Renal pelvis (tissue), 12 donors: Measurements from ENCODE around the gene YTHDF1. TPM values are rescaled to one million over a fixed set of nuclear protein-coding genes. Genes with fewer than 3 reads are reported as not detected.
A peak's percentile ranks its signal among the peaks of the same experiment; 100 is the strongest.

ENCODE experiments used
- DNase-seq: peaks from one replicate; pipeline ENCODE4 v3.0.0-alpha.2; 2013
- long read RNA-seq, 16 experiments: transcript quantifications; one replicate each; lab custom pipeline, GENCODE V29; 2026
- polyA plus RNA-seq, 3 donors: library from polyadenylated mRNA; unstranded; fragments of 120-200 nt; gene quantifications; one replicate each; pipeline ENCODE4 v1.2.1, GENCODE V29; 2013; ENCODE audit not compliant: insufficient read length in 3 of 3

The YTHDF1 gene
- 10 to 100 TPM; 42.7 to 44.6 (median 44.4) TPM for polyA plus RNA-seq
- long read RNA-seq, donor 1, transcript YTHDF1-202 (5 exons, 3,301 nt), result major isoform, 6 of 100 reads
- long read RNA-seq, donor 1, partial matches to known transcripts, result 93 of 100 reads
- long read RNA-seq, donor 1, other reads (novel, unspliced or antisense), result 0 of 100 reads
- long read RNA-seq, donor 2, transcript YTHDF1-202 (5 exons, 3,301 nt), result major isoform, 12 of 12 reads
- long read RNA-seq, donor 2, partial matches to known transcripts, result 0 of 12 reads
- long read RNA-seq, donor 2, other reads (novel, unspliced or antisense), result 0 of 12 reads
- long read RNA-seq, donor 3, partial matches to known transcripts, result 7 of 11 reads
- long read RNA-seq, donor 3, other reads (novel, unspliced or antisense), result 0 of 11 reads
- long read RNA-seq, donor 4, partial matches to known transcripts, result 7 of 9 reads
- long read RNA-seq, donor 4, other reads (novel, unspliced or antisense), result 0 of 9 reads
- long read RNA-seq, donor 5, partial matches to known transcripts, result 8 of 10 reads
- long read RNA-seq, donor 5, other reads (novel, unspliced or antisense), result 0 of 10 reads
- long read RNA-seq, donor 6, partial matches to known transcripts, result 5 of 9 reads
- long read RNA-seq, donor 6, other reads (novel, unspliced or antisense), result 0 of 9 reads
- long read RNA-seq, donor 7, transcript YTHDF1-202 (5 exons, 3,301 nt), result major isoform, 5 of 82 reads
- long read RNA-seq, donor 7, partial matches to known transcripts, result 77 of 82 reads
- long read RNA-seq, donor 7, other reads (novel, unspliced or antisense), result 0 of 82 reads
- long read RNA-seq, donor 8, partial matches to known transcripts, result 6 of 8 reads
- long read RNA-seq, donor 8, other reads (novel, unspliced or antisense), result 0 of 8 reads
- long read RNA-seq, donor 9, transcript YTHDF1-202 (5 exons, 3,301 nt), result major isoform, 9 of 28 reads
- long read RNA-seq, donor 9, partial matches to known transcripts, result 19 of 28 reads
- long read RNA-seq, donor 9, other reads (novel, unspliced or antisense), result 0 of 28 reads
- long read RNA-seq, donor 10, partial matches to known transcripts, result 14 of 14 reads
- long read RNA-seq, donor 10, other reads (novel, unspliced or antisense), result 0 of 14 reads
- long read RNA-seq, donor 11, transcript YTHDF1-202 (5 exons, 3,301 nt), result major isoform, 6 of 24 reads
- long read RNA-seq, donor 11, partial matches to known transcripts, result 18 of 24 reads
- long read RNA-seq, donor 11, other reads (novel, unspliced or antisense), result 0 of 24 reads
- long read RNA-seq, donor 12, partial matches to known transcripts, result 5 of 9 reads
- long read RNA-seq, donor 12, other reads (novel, unspliced or antisense), result 0 of 9 reads
- long read RNA-seq, donor 13, partial matches to known transcripts, result 12 of 12 reads
- long read RNA-seq, donor 13, other reads (novel, unspliced or antisense), result 0 of 12 reads
- long read RNA-seq, donor 14, transcript YTHDF1-202 (5 exons, 3,301 nt), result major isoform, 13 of 58 reads
- long read RNA-seq, donor 14, partial matches to known transcripts, result 44 of 58 reads
- long read RNA-seq, donor 14, other reads (novel, unspliced or antisense), result 0 of 58 reads
- long read RNA-seq, donor 15, transcript YTHDF1-202 (5 exons, 3,301 nt), result major isoform, 5 of 11 reads
- long read RNA-seq, donor 15, partial matches to known transcripts, result 6 of 11 reads
- long read RNA-seq, donor 15, other reads (novel, unspliced or antisense), result 0 of 11 reads
- long read RNA-seq, donor 16, transcript YTHDF1-202 (5 exons, 3,301 nt), result major isoform, 6 of 28 reads
- long read RNA-seq, donor 16, partial matches to known transcripts, result 22 of 28 reads
- long read RNA-seq, donor 16, other reads (novel, unspliced or antisense), result 0 of 28 reads

DNA sequence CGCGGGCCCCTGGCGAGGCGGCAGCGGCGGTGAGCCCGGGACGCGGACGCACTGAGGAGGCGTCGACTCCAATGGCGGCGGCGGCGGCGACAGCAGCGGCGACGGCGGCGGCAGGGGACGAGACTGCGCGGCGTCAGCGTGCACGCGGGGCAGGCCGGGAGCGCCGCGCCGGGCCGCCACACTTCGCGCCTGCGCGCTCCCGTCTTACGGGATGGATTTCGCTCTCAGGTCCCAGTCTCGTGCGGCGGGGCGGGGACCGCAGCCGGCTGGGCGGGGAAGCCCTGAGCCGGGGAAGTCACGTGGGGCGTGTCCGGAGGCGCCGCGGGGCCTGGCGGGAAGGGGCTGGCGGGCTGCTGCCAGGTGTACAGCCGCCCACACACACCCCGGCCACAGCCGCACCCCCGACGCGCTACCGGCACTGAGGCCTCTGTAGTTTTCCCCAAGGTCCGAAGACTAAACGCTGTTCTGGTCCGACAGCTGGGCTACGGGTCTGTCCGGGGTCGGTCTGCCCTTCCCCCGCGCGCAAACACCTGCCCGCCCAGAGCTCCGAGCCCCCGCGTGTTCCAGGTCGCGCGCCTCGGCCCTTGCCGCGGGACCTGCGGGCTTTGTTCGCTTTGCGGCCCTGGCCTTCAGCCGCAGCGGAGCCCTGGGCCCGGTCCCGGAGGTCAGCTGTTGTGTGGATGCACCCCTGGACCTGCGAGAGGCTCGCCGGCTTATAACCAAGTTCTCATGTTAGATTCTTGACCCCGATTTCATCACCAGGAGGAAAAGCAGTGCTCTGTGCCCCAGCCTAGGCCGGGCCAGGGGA, at the start of gene YTHDF1:
Gene YTHDF1 (minus strand): TSS at position 91 of the 808 bp plus-strand sequence. CDS start 239 bp downstream, outside the sequence.
- DNase-seq, result peak; percentile 97

DNA sequence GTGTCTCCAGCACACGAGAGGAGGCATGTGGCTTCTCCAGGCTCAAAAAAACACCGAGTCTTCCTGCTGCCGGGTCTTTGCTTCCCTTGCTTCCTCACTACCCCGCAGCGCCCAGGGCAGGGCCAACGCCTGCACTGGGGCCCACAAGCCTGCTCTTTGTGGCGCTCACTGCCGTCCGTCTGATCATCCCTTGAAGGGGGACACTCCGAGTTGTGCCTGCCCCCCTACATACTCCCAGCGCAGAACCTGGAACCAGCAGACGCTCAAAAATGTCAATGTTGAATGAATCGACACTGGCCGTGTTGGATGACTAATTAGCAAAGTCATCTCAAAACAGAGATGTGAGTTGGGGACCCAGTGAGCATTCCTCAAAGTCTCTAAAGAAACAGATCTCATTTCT, 48.6 kb upstream of the YTHDF1 start:
- no peak for DNase-seq

DNA sequence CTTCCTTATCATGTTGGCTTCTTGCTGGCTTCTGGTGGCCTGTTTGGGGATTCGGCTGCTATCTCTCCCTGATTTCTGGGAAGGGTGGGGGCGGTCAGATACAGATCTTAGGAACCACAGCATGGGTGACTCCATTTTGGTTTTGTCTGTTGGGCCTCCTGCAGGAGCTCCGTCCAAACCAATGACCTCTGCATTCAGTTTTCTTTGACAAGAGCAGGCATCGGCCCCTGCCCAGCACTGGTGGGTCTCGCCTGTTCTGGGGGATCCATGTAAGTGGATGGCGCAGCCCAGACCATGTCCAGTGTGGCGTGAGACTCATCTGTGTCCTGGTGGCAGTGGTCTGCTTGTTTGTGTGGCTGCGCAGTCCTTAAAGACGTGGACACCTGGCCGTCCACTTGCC, 48.1 kb upstream of the YTHDF1 start:
- no peak for DNase-seq

DNA sequence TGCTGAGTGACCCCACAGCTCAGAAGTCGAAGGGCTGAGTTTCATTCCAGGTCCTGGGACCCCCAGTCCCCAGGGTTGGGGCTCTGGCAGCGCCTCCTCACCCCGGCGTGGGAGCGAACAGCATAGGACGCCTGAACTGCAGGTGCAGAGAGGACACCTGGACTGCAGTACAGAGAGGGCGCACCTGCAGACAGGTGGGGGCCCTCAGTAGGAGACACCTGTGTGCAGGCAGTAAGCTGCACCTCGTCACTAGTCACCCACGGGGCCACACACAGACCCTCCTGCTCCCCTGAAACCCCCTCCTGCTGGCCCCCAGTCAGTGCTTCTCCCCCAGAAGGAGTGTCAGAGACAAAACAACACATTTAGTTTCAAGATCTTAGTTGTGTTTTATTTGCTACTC, 46.9 kb upstream of the YTHDF1 start:
- no peak for DNase-seq

DNA sequence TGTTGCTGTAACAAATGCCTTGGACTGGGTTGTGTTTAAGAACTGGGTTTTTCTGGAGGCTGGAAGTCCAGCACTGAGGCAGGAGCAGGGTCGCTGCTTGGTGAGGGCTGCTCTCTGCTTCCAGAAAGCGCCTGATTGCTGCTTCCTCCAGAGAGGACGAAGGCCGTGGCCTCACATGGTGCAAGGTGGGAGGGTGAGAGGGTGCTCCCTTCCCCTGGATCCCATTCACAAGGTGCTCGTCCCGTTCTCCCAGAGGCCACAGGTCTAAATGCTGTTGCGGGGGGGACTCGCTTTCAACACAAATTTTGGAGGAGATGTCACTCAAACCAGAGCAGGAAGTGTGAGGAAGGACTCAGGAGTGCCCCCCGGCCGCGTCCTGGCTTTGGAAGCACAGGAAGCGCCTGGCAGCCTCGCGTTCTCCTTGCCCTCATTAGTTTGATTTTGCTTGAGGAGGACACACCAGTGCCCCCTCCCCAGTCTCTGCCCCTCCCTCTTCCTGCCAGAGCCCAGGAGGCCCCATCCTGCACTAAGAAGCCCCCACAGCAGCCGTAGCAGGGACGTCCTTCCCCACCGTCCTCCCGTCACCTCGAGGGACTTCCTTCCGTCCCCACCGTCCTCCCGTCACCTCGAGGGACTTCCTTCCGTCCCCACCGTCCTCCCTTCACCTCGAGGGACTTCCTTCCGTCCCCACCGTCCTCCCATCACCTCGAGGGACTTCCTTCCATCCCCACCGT, 46.0 kb upstream of the YTHDF1 start:
- no peak for DNase-seq

DNA sequence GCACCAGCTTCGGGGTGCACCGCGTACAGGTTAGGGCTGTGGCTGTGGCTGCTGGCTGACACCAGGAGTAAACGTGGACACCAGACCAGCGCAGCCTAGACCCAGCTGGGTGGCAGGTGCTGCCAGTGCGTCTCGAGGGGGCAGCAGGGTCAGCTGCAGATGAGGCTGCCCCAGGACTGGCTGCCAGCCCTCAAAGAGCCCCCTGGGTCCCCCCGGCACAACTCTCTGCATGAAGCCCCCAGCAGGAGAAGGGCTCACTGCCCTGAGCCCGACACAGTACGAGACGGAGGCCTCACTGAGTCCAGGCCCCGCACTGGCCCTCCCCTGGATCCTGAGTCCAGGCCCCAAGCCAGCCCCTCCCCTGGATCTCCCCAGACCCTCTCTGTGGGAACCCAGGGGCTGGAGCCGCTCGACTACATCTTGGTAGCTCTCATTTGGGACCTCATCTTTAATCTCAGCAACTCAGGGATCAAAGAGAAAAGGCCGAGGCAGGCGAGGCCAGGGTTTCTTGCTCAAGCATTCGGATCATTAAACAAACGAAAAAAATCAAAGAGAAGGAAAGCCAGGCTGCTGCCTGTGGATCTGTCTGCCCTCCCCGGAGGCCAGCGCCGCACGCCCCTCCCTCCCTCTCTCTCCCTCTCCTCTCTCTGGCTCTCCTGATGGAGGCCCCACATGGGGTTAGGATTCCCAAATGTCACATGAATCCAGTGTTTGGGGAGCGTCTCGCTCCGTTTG, 45.3 kb upstream of the YTHDF1 start:
- peak; percentile 82 for DNase-seq

DNA sequence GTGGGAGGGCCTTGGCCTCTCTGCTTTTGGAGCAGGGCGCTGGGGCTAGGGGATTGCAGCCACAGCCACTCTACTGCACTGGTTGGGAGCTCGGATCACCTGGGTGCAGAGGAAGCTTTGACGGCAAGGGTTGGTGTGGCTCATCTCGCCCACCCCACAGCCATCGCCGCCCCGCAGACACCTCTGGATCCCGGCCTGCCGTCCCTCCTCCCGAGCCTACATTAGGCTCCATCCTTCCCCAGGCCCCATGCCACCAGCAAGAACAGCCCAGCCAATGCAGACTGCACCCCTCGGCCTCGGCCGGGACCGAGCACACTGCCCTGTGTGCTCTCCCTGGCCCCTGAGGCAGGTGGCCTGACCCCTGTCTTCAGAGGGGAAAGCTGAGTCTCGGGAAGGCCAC, 44.6 kb upstream of the YTHDF1 start:
- no peak for DNase-seq

DNA sequence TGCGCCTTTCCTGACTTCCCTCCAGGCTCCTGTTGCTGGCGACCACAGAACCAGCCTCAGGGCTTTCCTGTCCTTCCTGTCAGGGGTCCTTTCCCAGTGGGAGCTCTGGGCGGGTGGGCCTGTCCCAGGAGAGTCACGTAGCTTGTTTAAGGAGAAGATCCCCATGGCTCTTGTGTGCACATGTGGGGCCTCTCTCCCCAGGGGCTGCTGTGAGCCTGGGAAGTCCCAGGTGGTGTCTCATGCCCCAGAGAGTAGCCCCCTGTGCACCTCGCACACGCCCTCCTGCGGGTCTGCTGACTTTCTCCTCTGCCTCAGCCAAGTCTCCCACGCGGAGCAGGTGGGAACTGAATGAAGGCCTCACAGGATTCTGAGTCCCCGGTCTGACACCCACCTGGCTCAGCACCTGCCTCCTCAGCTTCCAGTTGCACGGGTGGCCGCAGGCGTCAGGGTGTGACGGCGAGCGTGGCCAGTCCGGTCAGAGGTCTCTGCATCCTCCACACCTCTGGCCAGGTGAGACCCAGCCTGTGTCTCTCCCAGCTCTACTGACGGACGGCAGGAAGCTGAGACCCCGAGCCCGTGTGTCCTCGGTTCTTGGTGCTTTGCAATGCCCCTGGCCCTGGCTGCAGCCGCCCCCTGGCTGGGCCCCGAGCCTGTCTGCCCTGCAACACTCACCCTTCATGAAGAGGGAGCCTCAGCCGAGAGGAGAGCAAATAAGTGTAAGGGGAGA, 44.0 kb upstream of the YTHDF1 start:
- DNase-seq, result no peak

DNA sequence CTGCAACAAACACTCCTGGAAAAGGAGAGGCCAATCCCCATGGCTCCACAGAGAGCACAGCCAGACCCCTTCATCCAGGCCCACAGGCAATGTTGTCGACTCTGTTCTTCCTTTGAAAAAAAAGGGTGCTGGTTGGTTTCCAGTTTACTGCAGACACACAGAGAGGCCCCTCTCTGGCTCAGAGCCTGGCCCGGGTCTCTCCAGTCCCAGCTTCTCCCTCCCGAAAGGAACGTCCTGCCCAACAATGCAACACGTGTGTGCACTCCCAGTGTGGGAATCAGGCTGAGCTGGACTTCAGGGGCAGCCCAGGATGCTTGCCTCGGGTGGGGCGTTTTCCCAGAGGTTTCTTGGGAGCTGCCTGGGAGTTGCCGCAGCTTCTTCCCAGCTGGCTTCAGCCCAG, 42.9 kb upstream of the YTHDF1 start:
- no peak for DNase-seq

DNA sequence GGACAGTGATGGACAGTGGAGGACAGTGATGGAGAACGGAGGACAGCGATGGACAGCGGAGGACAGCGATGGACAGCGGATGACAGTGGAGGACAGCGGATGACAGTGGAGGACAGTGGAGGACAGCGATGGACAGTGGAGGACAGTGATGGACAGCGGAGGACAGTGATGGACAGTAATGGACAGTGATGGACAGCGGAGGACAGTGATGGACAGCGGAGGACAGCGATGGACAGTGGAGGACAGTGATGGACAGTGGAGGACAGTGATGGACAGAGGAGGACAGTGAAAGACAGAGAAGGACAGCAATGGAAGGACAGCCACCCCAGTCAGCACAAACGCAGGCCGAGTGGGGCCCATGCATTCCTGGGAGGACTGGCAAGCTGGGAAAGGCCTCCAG, 41.7 kb upstream of the YTHDF1 start:
- DNase-seq, result no peak

DNA sequence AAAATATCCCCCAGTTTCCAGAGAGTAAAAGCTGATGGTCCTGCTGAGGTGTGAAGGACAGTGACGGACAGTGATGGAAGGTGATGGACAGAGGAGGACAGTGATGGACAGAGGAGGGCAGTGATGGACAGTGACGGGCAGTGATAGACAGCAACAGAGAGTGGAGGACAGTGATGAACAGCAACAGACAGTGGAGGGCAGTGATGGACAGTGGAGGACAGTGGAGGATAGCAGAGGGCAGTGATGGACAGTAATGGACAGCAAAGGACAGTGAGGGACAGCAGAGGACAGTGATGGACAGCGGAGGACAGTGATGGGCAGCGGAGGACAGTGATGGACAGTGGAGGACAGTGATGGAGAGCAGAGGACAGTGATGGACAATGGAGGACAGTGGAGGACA, 41.0 kb upstream of the YTHDF1 start:
- DNase-seq, result no peak

DNA sequence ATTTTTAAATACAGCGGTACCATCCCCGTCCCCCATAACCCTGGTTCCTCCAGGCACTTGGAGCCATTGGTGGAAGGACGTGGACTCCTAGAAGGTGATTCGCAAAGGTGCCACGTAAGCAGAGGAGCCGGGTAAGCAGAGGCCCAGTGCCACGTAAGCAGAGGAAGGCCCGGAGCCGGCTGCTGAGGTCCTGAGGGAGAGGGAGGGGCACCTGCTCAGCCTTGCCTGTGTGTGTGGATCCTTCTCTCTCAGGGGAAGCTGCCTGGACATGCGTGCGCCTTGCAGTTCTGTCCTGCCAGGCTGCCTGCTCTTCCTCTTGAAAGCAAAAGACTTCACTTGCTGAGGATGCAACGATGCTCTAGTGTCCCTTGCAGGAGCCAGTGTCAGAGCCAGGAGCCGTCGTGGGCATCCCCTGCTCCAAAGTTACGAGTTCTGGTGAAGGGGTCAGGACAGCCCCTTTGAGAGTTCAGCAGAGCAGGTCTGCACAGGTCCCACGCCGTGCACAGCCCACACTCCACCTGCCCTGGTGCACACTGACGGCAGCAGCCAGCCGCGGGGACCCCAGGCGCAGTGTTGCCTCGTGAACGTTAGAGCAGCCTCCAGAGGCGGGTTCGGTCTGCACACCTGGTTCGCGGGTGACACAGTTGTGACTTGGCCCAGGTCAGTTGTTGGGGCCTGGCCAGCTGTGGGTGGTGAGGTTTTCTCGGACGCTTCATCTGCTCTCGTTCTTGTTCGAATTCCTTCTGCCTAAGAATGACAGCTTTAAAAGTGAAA, 40.2 kb upstream of the YTHDF1 start:
- no peak for DNase-seq

DNA sequence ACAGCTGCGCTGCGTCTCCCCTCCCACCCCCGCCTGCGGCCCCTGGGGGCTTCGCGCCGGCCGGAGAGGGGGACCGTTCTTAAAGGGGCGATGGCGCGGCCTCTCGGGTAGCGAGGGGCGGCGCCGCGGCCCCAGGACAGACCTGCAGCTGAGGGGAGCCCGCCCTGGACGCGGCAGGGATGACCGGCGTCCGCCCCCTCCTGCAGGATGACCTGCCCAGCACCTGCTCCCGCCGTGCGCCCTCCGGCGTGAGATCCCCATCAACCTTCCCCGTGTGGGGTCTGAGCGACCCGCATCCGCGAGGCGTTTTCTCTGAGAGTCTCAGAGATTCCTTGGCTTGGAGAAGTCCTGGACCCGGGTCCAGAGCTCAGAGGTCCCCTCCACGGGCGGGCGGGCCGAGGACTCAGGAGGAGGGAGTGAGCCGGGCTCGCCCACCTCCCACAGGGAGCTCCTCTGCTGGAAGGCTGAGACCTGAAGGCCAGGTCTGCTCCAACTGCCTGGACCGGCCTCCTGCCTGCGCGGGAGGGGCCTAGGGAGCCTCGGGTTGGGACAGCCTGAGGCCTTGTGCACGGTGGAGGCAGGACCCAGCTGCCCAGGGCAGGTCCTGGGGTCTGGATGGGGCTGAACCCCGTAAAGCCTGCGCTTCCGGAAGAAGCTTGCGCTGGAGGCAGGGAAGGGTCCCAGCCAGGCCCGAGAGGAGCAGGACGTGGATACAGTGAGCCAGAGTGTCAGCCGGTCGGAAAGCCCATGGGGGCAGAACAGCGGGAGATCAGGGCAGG, 38.9 kb upstream of the YTHDF1 start:
- DNase-seq, result no peak

DNA sequence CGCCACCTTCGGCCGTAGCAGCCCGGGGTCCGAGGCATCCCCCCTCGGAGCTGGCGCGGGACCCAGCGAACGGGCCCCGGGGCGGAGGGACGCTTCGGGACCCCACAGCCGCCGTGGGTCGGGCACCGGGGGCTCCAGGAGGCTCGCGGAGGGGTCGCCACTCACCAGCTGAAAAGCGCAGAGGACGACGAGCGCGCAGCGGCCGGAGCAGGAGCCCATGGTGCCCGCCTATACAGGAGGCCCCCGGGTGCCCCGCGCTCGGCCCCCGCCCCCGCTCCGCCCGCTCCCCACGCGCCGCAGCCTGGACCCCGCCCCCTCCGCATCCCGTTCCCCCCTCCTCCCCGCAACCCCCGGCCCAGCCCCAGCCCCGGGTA, 38.3 kb upstream of the YTHDF1 start, which contains the start of gene NKAIN4:
Gene NKAIN4 (minus strand): TSS at position 232 of the 374 bp plus-strand sequence. CDS start 13 bp downstream, at position 219.
- DNase-seq, result no peak

DNA sequence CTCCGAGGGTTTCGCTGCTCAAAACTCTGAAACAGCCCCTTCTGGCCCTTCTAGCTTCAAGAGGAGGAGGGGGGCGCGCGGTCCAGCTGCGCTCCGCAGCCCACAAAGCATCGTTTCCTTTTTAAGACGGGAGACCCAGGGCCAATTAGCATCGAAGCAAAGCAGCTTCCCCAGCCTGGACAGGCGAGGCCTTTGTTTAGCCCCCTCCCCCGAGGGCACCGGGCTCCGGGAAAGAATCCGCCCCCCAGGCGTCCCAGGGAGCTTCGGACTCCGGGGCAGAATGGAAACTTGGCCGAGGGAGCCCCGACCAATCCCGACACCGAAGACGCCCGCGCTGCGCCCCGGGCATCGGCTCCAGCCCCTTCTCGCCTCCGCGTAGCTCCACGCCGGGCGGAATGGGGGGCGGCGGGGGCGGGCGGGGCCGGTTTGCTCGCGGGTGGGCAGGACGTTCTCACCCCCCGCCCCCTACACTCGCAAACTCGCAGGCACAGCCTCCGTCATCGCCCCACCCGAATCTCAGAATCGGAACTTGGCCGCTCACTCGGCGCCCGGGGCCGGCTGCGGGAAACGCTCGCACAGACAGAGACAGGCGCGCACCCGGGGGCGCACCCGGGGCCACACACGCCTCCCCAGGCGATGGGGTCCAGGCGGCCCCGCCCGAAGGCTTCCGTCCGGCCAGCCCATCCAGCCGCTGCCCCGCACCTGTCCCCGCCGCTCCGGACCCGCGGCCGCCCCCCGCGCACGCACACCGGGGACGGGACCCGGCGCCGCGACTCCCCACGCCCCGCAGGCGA, 37.7 kb upstream of the YTHDF1 start:
- no peak for DNase-seq
